NT2/D1 (cell line): Measurements from ENCODE around the gene MVD.

Source experiments
- YY1 ChIP-seq: IDR thresholded peaks from 2 replicates; pipeline ENCODE4 v1.6.1; 2011; ENCODE audit not compliant: insufficient read length, insufficient read depth
- ZNF274 ChIP-seq: IDR thresholded peaks from 2 replicates; pipeline ENCODE4 v1.6.1; 2011; ENCODE audit warnings: mild to moderate bottlenecking, low read depth, low read length

DNA sequence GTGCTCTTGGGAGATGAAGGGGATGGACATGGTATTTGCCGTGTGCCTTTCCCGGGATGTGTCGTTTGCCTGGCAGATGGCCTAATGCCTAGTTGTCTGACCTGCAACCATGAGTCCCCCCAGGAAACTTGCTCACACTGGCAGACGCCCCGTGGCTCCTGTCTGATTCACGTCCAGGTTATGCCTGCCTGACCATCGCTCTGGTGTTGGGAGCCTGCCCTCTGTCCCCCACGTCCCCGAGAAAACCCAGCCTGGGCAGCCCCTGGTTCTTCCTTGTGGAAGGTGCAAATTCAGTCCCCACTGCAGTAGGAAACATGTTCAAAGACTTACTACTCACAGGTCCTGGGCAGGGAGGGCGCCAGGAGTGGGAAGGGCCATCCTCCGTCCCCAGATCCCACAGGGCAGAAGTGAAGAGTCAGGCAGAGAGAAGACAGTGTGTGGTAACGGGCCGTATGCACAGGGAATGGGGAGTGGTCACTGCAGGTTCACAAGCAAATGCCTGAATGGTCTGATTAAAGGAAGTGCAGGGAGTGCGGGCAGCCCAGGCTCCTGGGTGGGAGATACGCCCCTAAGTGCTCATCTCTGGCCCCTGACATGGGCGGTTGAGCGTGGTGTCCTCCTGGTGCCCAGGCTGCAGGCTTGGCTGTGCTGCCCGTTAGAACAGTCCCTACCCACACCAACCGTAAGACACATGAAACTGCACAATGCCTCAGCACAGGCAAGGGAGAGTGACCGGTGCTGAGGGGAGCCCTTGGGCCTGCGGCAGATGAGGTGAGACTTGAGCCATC lies 27.6 kb upstream of the MVD start:
- TF ChIP-seq YY1 (no peak), ZNF274 (no peak)
